Upper lobe of right lung (tissue), 1 donor: Measurements from ENCODE around the gene GRIN3B. TPM values are rescaled to one million over a fixed set of nuclear protein-coding genes. Genes with fewer than 3 reads are reported as not detected.

Experiments
- ATAC-seq: fragments of 200-7000 bp; cut with Tn5 transposase; one replicate; pipeline ENCODE4 v1.9.1; 2020; ENCODE audit warnings: mild to moderate bottlenecking, moderate library complexity
- DNase-seq: peaks from one replicate; pipeline ENCODE4 v3.0.0-alpha.2; 2020
- H3K27ac ChIP-seq: fragments of 200-600 bp; one replicate; pipeline ENCODE4 v1.8.0; 2022
- H3K27me3 ChIP-seq: fragments of 200-600 bp; one replicate; pipeline ENCODE4 v1.8.0; 2022; ENCODE audit warnings: mild to moderate bottlenecking
- H3K36me3 ChIP-seq: fragments of 200-600 bp; one replicate; pipeline ENCODE4 v1.8.0; 2022
- H3K4me1 ChIP-seq: fragments of 200-600 bp; one replicate; pipeline ENCODE4 v1.8.0; 2022
- H3K4me3 ChIP-seq: fragments of 200-600 bp; one replicate; pipeline ENCODE4 v1.8.0; 2022; ENCODE audit warnings: mild to moderate bottlenecking
- H3K9me3 ChIP-seq: fragments of 200-600 bp; one replicate; pipeline ENCODE4 v1.8.0; 2022
- intact Hi-C: fragments of 100-400 bp; cut with DNase I; formaldehyde crosslinking; loops from one replicate; pipeline ENCODE4 v1.11.0; 2022
- total RNA-seq: library from RNA; stranded (reverse); fragmentation: NEBNext Ultra II Directional; extraction: Animal tissue kit (Norgen Biotek cat#: 25700); gene quantifications from one replicate; pipeline ENCODE4 v1.2.1, GENCODE V29; 2021
- TF ChIP-seq, protein P1 (sequence below): fragments of 200-600 bp; IDR thresholded peaks from one replicate; pipeline ENCODE4 v1.8.0; 2022; ENCODE audit warnings: antibody characterized with exemption
- donor health status: DM: no; HTN: yes; CAD: no; lungs with severe emphysema.

GRIN3B gene
- total RNA-seq, 1 donor from 2014 or later = not detected

DNA sequence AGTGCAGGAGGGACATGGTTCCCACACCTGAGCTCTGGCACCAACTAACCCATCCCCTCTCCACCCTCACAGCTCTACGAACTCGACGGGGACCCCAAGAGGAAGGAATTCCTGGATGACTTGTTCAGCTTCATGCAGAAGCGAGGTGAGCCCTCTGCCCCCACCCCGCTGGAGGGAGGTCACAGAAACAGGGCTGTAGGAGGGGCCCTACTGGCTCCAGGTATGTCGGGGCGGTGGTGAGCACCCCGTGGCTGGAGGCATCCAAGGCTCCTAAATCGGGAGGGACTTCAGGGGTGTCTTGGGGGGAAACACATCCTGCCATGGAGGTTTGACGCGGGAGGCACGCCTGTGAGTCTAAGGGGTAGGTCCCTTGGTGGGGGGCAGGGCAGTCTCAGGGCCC is 40.2 kb upstream of the GRIN3B start:
- Histone ChIP-seq H3K9me3 (no peaks in the 10 kb centered on the region), H3K27me3 (no peaks in the 10 kb centered on the region), H3K4me3 (no peak overlapping the region), H3K27ac (no peak overlapping the region), H3K4me1 (no peaks in the 10 kb centered on the region), H3K36me3 (no peaks in the 10 kb centered on the region)
- intact Hi-C loops = no loop called here
- TF ChIP-seq, protein P1, sequence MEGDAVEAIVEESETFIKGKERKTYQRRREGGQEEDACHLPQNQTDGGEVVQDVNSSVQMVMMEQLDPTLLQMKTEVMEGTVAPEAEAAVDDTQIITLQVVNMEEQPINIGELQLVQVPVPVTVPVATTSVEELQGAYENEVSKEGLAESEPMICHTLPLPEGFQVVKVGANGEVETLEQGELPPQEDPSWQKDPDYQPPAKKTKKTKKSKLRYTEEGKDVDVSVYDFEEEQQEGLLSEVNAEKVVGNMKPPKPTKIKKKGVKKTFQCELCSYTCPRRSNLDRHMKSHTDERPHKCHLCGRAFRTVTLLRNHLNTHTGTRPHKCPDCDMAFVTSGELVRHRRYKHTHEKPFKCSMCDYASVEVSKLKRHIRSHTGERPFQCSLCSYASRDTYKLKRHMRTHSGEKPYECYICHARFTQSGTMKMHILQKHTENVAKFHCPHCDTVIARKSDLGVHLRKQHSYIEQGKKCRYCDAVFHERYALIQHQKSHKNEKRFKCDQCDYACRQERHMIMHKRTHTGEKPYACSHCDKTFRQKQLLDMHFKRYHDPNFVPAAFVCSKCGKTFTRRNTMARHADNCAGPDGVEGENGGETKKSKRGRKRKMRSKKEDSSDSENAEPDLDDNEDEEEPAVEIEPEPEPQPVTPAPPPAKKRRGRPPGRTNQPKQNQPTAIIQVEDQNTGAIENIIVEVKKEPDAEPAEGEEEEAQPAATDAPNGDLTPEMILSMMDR = no peak
- DNase-seq (no peak), ATAC-seq (no peak)

DNA sequence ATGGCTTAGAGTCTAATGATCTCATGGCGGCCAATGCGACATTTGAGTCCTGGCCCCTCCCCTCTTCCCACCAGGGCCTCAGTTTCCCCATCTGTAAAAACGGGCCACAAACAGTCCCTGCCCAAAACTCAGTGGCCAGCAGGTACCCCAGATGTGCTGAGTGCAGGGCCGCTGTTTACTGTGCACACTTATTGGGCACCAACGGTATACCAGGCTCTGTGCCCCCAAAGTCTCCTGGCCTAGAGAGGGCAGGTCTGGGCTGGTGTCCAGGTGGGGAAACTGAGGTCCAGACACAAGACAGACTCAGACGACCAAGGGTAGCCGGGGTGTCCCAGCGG is 39.6 kb upstream of the GRIN3B start:
- TF ChIP-seq, protein P1 = no peak
- H3K27ac ChIP-seq = no peak overlapping the region
- DNase-seq (no peak), ATAC-seq (no peak)
- intact Hi-C loops = no loop called here
- H3K4me3 ChIP-seq = no peak overlapping the region
- H3K36me3 ChIP-seq = no peaks in the 10 kb centered on the region
- no peaks in the 10 kb centered on the region for H3K27me3 ChIP-seq
- no peaks in the 10 kb centered on the region for H3K9me3 ChIP-seq
- no peaks in the 10 kb centered on the region for H3K4me1 ChIP-seq

DNA sequence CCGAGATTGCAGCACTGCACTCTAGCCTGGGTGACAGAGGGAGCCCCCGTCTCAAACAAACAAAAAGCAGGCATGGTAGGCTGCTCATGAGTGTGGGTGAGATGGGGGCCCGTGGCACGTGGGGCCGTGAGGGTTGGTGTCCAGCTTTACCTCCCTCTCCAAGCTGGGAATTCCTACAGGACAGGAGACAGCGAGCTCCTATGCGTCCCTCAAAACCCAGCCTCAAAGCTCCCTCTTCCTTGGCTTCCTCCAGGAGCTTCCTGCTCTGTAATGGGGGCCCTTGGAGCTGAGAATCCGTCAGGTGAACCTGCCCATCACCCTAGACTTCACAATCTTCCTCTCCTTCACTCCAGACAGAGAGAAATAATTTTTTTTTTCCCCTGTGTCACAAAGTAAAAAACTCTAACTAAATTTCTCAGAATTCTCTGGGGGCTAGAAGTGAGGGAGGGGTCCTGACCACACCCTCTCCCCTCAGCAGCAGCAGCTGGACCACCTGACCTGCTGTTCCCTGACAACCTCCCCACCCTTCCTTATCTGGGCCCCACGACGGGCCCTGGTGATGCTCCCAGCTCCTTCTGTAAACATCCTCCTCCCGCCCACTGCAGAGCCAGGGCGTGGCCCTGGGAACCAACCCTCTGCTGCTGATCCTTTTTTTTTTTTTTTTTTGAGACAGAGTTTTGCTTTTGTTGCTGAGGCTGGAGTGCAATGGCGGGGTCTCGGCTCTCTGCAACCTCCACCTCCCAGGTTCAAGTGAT is 38.2 kb upstream of the GRIN3B start:
- Histone ChIP-seq H3K9me3 (no peaks in the 10 kb centered on the region), H3K36me3 (peaks cover 8% of the 10 kb centered on the region), H3K4me3 (no peak overlapping the region), H3K27ac (no peak overlapping the region), H3K27me3 (no peaks in the 10 kb centered on the region), H3K4me1 (no peaks in the 10 kb centered on the region)
- ATAC-seq (peak; percentile 39), DNase-seq (no peak)
- TF ChIP-seq, protein P1 = no peak
- intact Hi-C loops = no loop called here

DNA sequence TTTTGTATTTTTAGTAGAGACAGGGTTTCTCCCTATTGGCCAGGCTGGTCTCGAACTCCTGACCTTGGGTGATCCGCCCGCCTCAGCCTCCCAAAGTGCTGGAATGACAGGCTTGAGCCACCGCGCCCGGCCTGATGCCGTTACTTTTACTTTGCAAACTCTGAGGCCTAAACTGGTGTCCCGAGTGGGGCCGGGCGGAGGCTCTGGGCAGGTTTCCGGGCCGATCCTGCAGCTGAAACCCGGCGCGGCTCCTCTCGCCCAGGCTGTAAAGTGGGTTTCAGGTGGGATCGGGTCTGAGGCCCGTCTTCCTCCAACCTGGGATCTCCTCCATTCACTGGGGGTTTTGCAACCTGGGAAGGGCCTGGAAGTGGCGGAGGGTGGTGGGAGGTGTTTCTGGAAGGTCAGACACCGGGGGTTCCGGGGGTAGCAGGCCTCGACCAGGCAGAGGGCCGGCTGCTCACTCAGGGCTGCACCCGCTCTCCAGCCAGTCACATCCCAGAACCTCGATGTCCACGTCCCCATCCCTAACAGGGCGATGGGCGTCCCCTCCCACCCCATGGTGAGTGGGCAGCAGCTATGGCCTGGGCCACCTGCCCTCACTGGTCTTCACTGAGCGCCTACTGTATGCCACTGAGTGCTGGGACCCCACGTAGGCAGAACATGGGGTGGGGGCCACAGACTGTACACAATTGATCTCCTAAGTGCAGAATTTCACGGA is 37.4 kb upstream of the GRIN3B start:
- no peak for DNase-seq
- H3K27ac ChIP-seq = no peak overlapping the region
- no peak overlapping the region for H3K4me3 ChIP-seq
- no peaks in the 10 kb centered on the region for H3K9me3 ChIP-seq
- TF ChIP-seq, protein P1 = no peak
- H3K4me1 ChIP-seq = no peaks in the 10 kb centered on the region
- H3K27me3 ChIP-seq = no peaks in the 10 kb centered on the region
- ATAC-seq = no peak
- intact Hi-C loops = no loop called here
- peaks cover 13% of the 10 kb centered on the region for H3K36me3 ChIP-seq

DNA sequence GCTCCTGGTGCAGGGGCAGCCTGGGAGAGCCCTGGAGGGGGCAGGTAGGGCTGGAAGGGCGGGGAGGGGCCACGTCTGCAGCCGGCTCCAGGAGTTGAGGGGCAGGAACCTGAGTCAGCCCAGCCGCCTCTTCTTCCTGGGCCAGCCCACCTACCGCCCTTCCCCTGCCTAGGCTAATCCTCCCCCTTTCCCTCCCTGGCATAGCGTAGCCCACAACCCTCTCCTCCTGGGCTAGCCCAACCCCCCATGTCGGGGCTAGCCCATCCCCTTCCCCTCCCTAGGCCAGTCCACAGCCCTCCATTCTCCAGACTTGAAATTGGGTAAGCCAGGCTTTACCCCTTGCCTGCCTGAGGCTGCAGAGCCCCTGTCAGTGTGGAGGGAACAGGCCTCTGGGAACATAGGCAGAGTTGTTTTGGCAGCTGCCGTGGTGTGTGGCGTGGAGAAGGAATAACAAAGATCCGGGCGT is 36.7 kb upstream of the GRIN3B start:
- peaks cover 18% of the 10 kb centered on the region for H3K36me3 ChIP-seq
- intact Hi-C loops = no loop called here
- no peaks in the 10 kb centered on the region for H3K27me3 ChIP-seq
- no peak for DNase-seq
- no peak overlapping the region for H3K27ac ChIP-seq
- no peaks in the 10 kb centered on the region for H3K4me1 ChIP-seq
- H3K4me3 ChIP-seq = no peak overlapping the region
- TF ChIP-seq, protein P1 = no peak
- no peaks in the 10 kb centered on the region for H3K9me3 ChIP-seq
- no peak for ATAC-seq
